ENCODE results near the gene GPHN.

DNA sequence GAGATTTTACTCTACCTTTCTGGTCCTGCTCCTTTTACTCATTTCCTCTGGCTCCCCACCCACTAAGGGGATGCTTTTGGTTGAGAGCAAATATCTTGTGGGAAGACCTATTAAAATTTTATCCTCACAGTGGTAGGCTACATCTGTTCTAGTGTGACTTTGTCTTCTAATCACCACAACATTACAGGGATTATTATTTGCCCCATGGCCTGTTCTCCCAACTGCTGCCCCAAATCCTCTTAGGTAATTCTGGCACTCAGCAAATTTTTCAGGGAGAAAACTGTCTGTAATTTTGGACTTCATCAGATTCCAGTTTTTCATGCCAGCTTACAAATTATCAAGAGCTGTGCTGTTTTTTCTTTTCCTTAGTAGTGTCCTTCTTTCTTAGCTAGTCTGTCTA lies 172.3 kb downstream of the GPHN start:
- TF ChIP-seq, protein P1, sequence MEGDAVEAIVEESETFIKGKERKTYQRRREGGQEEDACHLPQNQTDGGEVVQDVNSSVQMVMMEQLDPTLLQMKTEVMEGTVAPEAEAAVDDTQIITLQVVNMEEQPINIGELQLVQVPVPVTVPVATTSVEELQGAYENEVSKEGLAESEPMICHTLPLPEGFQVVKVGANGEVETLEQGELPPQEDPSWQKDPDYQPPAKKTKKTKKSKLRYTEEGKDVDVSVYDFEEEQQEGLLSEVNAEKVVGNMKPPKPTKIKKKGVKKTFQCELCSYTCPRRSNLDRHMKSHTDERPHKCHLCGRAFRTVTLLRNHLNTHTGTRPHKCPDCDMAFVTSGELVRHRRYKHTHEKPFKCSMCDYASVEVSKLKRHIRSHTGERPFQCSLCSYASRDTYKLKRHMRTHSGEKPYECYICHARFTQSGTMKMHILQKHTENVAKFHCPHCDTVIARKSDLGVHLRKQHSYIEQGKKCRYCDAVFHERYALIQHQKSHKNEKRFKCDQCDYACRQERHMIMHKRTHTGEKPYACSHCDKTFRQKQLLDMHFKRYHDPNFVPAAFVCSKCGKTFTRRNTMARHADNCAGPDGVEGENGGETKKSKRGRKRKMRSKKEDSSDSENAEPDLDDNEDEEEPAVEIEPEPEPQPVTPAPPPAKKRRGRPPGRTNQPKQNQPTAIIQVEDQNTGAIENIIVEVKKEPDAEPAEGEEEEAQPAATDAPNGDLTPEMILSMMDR (IDR thresholded peaks at IDR 0.05), result no peak
- TF ChIP-seq POLR2A (IDR thresholded peaks at IDR 0.05; ENCODE audit: low read depth), result no peak
- TF ChIP-seq EP300 (IDR thresholded peaks at IDR 0.05), result no peak
- no peak for TF ChIP-seq POLR2AphosphoS5 (IDR thresholded peaks at IDR 0.05)

All from esophagus muscularis mucosa (tissue), 4 donors.